ENCODE measurements around the gene TOPORS. TPM values are rescaled to one million over a fixed set of nuclear protein-coding genes. Genes with fewer than 3 reads are reported as not detected.

TOPORS gene
- total RNA-seq, 2 donors from 2014 or later: 11.9 to 17.4 TPM

DNA sequence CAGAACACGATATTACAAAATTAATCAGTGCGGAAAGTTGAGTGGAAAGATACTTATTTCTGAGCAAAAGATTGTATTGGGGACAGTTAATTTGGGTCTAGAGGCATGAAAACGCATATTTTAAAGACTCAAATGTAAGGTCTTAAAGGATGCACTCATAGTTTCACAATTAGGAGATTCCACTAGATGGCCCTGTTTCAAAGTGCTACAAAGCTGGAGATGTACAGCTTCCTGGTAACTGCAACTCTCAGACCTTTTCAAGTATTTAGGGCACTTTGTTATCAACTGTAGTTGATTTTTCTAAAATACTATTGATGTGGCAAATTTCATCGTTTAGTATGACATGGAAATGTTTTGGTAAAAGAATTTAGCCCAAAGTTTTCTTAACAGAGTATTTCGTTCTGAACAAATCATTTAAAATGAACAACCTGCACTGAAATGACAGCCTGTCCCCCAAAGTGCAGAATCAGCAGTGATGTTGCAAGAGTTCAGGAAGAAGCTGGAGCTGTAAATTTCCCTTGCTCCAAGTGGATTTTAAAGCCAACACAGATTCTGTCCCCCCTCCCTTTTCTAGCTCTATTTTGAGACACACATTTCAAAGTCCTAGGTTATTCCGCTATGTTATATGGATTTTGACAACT lies 36.8 kb upstream of the TOPORS start:
- intact Hi-C loops (cut with DNase I): no loop called here
- H3K4me3 ChIP-seq: no peak overlapping the region
- no peak overlapping the region for H3K9ac ChIP-seq (ENCODE audit: low read depth in 2 of 2, low read length in 2 of 2)
- no peaks in the 10 kb centered on the region for H3K9me3 ChIP-seq
- DNase-seq: no peak
- H3K27me3 ChIP-seq: no peaks in the 10 kb centered on the region
- TF ChIP-seq, protein P1, sequence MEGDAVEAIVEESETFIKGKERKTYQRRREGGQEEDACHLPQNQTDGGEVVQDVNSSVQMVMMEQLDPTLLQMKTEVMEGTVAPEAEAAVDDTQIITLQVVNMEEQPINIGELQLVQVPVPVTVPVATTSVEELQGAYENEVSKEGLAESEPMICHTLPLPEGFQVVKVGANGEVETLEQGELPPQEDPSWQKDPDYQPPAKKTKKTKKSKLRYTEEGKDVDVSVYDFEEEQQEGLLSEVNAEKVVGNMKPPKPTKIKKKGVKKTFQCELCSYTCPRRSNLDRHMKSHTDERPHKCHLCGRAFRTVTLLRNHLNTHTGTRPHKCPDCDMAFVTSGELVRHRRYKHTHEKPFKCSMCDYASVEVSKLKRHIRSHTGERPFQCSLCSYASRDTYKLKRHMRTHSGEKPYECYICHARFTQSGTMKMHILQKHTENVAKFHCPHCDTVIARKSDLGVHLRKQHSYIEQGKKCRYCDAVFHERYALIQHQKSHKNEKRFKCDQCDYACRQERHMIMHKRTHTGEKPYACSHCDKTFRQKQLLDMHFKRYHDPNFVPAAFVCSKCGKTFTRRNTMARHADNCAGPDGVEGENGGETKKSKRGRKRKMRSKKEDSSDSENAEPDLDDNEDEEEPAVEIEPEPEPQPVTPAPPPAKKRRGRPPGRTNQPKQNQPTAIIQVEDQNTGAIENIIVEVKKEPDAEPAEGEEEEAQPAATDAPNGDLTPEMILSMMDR (IDR thresholded peaks at IDR 0.05): peak; percentile 24
- no peak overlapping the region for H3K27ac ChIP-seq
- H3K4me1 ChIP-seq: no peaks in the 10 kb centered on the region
- H3K36me3 ChIP-seq: no peaks in the 10 kb centered on the region

DNA sequence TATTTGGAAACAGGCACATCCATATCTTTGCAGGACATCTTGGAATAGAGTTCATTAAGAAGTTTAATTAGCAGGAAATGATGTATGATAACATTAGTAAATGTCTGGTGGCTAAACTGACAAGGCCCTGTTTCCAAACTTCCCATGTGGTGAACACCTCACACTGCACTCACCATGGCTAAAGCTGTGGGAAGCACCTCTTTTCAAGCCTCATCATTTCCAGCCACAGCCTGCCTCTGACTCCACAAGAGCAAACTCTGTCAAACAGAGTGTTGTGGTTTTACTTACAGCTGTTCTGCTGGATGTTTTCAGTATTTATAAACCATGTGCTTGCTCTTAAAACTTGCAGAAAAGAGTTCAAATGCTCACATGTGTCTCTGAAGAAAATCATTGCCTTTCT lies 35.5 kb upstream of the TOPORS start:
- no peak overlapping the region for H3K27ac ChIP-seq

DNA sequence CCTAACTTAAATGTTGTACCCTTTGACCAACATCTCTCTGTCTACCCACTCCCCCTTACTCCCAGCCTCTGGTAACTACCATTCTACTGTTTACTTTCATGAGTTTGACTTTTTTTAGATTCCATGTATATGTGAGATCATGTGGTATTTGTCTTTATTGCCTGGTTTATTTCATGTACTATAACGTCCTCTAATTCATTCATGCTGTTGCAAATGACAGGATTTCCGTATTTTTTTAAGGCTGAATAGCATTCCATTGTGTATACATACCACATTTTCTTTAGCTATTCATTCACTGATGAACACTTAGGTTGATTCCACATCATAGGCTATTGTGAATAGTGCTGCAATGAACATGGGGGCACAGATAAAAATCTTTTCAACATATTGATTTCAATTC lies 32.4 kb upstream of the TOPORS start:
- TF ChIP-seq, protein P1 (IDR thresholded peaks at IDR 0.05): no peak
- no peaks in the 10 kb centered on the region for H3K36me3 ChIP-seq
- no peaks in the 10 kb centered on the region for H3K27me3 ChIP-seq
- no peaks in the 10 kb centered on the region for H3K4me1 ChIP-seq
- no peak overlapping the region for H3K9ac ChIP-seq (ENCODE audit: low read depth in 2 of 2, low read length in 2 of 2)
- DNase-seq: no peak
- no peak overlapping the region for H3K27ac ChIP-seq
- intact Hi-C loops (cut with DNase I): no loop called here
- H3K9me3 ChIP-seq: no peaks in the 10 kb centered on the region
- no peak overlapping the region for H3K4me3 ChIP-seq

More for the DNA sequence above, 35.5 kb upstream of the TOPORS start:
- DNase-seq: no peak
- intact Hi-C loops (cut with DNase I): no loop called here
- Histone ChIP-seq H3K27me3 (no peaks in the 10 kb centered on the region), H3K4me3 (no peak overlapping the region), H3K4me1 (no peaks in the 10 kb centered on the region), H3K9me3 (no peaks in the 10 kb centered on the region), H3K9ac (ENCODE audit: low read depth in 2 of 2, low read length in 2 of 2) (no peak overlapping the region), H3K36me3 (no peaks in the 10 kb centered on the region)
- TF ChIP-seq, protein P1 (IDR thresholded peaks at IDR 0.05): no peak

DNA sequence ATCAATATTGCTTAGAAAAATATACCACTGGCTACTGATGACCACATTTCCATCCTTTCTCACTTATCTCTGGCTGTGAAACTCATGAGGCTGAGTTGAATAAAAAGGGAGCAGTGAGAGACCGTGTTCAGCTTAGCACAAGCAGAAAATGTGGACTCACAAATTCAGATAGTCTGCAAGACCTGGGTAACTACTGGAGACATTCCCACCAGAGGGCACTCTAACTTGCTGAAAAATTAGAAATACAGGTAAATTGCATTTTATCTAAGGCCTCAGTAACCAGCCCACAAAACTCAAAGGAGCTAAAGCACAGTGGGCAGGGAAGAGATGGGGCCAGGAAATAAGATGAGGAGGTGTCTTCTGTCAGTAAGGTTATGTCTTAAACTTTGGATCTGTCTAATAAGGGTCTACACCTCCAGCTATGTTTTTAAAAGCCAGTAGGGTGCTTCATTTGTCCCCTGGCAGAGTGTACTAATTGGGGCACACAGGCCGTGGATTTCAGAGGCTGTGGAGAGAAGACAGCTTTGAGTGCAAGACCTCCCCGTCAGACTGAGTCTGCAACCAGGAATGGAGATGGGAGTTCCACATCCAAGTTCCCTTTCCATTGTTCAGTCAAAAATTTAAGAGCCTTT lies 29.2 kb upstream of the TOPORS start:
- DNase-seq: peak; percentile 25
- Histone ChIP-seq H3K9ac (ENCODE audit: low read depth in 2 of 2, low read length in 2 of 2) (no peak overlapping the region), H3K9me3 (no peaks in the 10 kb centered on the region), H3K4me3 (no peak overlapping the region), H3K36me3 (no peaks in the 10 kb centered on the region), H3K27ac (no peak overlapping the region), H3K27me3 (no peaks in the 10 kb centered on the region), H3K4me1 (no peaks in the 10 kb centered on the region)
- intact Hi-C loops (cut with DNase I): loop anchor here (2.0 kb wide), 3 partner anchors 203 to 391 kb away; no protein-coding TSS in a partner anchor
- TF ChIP-seq, protein P1 (IDR thresholded peaks at IDR 0.05): no peak

DNA sequence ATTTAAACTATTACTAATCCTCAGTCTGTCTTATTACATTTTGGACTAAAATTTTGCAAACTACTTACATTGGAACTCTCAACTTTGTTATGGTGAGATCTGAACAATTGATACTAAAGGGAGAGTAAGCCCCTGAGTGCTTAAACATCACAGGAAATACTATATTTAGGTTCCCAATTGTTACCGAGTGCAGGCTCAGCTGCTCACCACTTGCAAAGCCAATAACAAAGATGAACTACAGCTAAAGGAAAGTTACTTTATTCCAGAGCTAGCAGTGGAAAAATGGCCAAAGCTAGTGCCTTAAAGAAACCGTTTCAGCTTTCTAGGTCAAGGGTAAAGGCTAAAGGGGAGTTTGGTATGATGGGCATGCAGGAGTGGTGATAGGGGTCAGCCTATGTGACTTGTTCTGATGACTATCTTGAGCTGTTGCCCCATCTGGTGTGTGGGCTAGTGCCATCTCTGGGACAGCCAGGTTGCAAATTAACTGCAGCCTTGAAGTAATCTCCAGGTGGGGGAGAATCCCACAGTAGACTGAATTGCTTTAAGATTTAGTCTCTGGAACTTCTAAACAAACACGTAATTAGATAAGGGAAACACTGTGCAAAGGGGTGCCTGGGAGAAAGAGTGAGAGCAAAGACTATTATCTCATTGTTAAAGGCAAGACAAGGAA lies 28.4 kb upstream of the TOPORS start:
- no peak overlapping the region for H3K9ac ChIP-seq (ENCODE audit: low read depth in 2 of 2, low read length in 2 of 2)
- H3K27ac ChIP-seq: no peak overlapping the region
- H3K27me3 ChIP-seq: no peaks in the 10 kb centered on the region
- no peak for DNase-seq
- H3K4me1 ChIP-seq: no peaks in the 10 kb centered on the region
- H3K9me3 ChIP-seq: no peaks in the 10 kb centered on the region
- H3K4me3 ChIP-seq: no peak overlapping the region
- TF ChIP-seq, protein P1 (IDR thresholded peaks at IDR 0.05): no peak
- no peaks in the 10 kb centered on the region for H3K36me3 ChIP-seq
- intact Hi-C loops (cut with DNase I): loop anchor here (2.0 kb wide), 2 partner anchors 202 to 386 kb away; no protein-coding TSS in a partner anchor

All from colonic mucosa (tissue), 4 donors.